Gastrocnemius medialis (tissue), 4 donors: ENCODE results near the gene ATF6. TPM values are rescaled to one million over a fixed set of nuclear protein-coding genes. Genes with fewer than 3 reads are reported as not detected.

Experiments
- ATAC-seq, 2 donors: fragments of 150-250 bp; one replicate each; pipeline ENCODE4 v1.9.1; 2016
- DNase-seq, 2 donors: peaks; one replicate each; pipeline ENCODE4 v3.0.0-alpha.2; 2019
- H3K27ac ChIP-seq, 4 donors: fragments of 200-600 bp; sonication (generic); 1 replicate in 1 of 4; 2 replicates in 3 of 4; pipeline ENCODE4 v1.5.1; 2016 to 2018; ENCODE audit warnings: mild to moderate bottlenecking in 2 of 4, moderate library complexity in 1 of 4
- H3K27me3 ChIP-seq, 3 donors: fragments of 200-600 bp; sonication (generic) in 2 of 3; 1 replicate in 1 of 3; 2 replicates in 2 of 3; pipeline versions ENCODE4 v1.5.1 to v1.6.0; 2016 to 2019; ENCODE audit warnings: mild to moderate bottlenecking in 1 of 3, moderate library complexity in 1 of 3
- H3K36me3 ChIP-seq, 2 donors: fragments of 200-600 bp; sonication (generic) in 1 of 2; one replicate each; pipeline ENCODE4 v1.5.1; 2017 to 2018
- H3K4me1 ChIP-seq, 2 donors: fragments of 200-600 bp; sonication (generic) in 1 of 2; one replicate each; pipeline ENCODE4 v1.5.1; 2016 to 2017; ENCODE audit warnings: mild to moderate bottlenecking in 2 of 2
- H3K4me3 ChIP-seq, 4 donors: fragments of 200-600 bp; sonication (generic) in 3 of 4; 1 replicate in 1 of 4; 2 replicates in 3 of 4; pipeline ENCODE4 v1.5.1; 2016 to 2019; ENCODE audit warnings: mild to moderate bottlenecking in 2 of 4
- H3K9me3 ChIP-seq, 3 donors: fragments of 200-600 bp; sonication (generic) in 2 of 3; 1 replicate in 1 of 3; 2 replicates in 2 of 3; pipeline ENCODE4 v1.5.1; 2016 to 2019
- POLR2A ChIP-seq, 2 donors: fragments of 450-650 bp; IDR thresholded peaks; one replicate each; pipeline ENCODE4 v1.6.1; 2017; ENCODE audit warnings: antibody characterized with exemption in 2 of 2, mild to moderate bottlenecking in 2 of 2, moderate library complexity in 2 of 2
- in situ Hi-C, 4 donors: fragments of 200-750 bp; cut with MboI; loops; one replicate each; pipeline versions ENCODE4 v1.15.0 to v1.8.0; 2017; ENCODE audit warnings: low sequenced_read_pairs in 4 of 4
- intact Hi-C: fragments of 100-400 bp; cut with DNase I; formaldehyde crosslinking; loops from one replicate; pipeline ENCODE4 v1.15.1; 2023; ENCODE audit warnings: low total_unique reads
- total RNA-seq, 4 donors: library from RNA; depleted of rRNA; stranded (reverse); fragments of >200 nt; gene quantifications; one replicate each; pipeline versions ENCODE4 v1.1.0 to v1.2.3, GENCODE V29; 2016
- TF ChIP-seq, protein P1 (sequence below), 5 experiments: fragments of 450-650 bp in 3 of 5; fragments of 200-600 bp in 2 of 5; sonication (generic) in 2 of 5; IDR thresholded peaks in 4 of 5; conservative IDR thresholded peaks in 1 of 5; 1 replicate in 4 of 5; 2 replicates in 1 of 5; pipeline ENCODE4 v1.5.1; 2016 to 2019; ENCODE audit warnings: antibody characterized with exemption in 5 of 5, mild to moderate bottlenecking in 3 of 5, moderate library complexity in 3 of 5

ATF6 gene
- total RNA-seq, 4 donors from 2014 or later = 15.3 to 20.1 (median 18.3) TPM

DNA sequence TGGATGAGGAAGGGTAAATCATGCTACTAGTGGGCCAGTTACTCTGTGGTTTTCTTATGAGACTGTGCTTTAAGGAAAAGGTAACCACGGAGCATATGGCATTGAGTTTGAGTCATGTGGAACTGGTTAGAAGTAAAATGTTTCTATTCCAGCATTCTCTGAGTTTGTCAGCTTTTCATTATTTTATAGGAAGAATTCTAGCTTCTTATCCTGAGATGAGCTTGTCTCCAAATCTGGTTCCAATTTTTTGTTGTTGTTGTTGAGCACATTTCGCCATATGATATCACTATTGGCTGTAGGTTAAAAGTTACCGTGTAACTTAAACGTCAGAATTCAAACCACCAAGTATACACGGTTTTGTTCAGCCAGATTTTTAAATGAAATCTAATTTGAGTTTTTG lies 69.9 kb downstream of the ATF6 start:
- TF ChIP-seq, protein P1, sequence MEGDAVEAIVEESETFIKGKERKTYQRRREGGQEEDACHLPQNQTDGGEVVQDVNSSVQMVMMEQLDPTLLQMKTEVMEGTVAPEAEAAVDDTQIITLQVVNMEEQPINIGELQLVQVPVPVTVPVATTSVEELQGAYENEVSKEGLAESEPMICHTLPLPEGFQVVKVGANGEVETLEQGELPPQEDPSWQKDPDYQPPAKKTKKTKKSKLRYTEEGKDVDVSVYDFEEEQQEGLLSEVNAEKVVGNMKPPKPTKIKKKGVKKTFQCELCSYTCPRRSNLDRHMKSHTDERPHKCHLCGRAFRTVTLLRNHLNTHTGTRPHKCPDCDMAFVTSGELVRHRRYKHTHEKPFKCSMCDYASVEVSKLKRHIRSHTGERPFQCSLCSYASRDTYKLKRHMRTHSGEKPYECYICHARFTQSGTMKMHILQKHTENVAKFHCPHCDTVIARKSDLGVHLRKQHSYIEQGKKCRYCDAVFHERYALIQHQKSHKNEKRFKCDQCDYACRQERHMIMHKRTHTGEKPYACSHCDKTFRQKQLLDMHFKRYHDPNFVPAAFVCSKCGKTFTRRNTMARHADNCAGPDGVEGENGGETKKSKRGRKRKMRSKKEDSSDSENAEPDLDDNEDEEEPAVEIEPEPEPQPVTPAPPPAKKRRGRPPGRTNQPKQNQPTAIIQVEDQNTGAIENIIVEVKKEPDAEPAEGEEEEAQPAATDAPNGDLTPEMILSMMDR (IDR thresholded peaks at IDR 0.05 in 4 of 5, conservative IDR thresholded peaks at IDR 0.05 in 1 of 5) = no peak
- no peak for TF ChIP-seq POLR2A (IDR thresholded peaks at IDR 0.05)
- ATAC-seq (no peak), DNase-seq (no peak)
- Histone ChIP-seq H3K27ac (no peak overlapping the region), H3K9me3 (no peaks in the 10 kb centered on the region), H3K27me3 (no peaks in the 10 kb centered on the region), H3K4me1 (peaks cover 7 to 8% of the 10 kb centered on the region in 2 donors), H3K36me3 (no peaks in the 10 kb centered on the region), H3K4me3 (no peak overlapping the region)
- in situ Hi-C loops (no loop called here), intact Hi-C loops (no loop called here)

DNA sequence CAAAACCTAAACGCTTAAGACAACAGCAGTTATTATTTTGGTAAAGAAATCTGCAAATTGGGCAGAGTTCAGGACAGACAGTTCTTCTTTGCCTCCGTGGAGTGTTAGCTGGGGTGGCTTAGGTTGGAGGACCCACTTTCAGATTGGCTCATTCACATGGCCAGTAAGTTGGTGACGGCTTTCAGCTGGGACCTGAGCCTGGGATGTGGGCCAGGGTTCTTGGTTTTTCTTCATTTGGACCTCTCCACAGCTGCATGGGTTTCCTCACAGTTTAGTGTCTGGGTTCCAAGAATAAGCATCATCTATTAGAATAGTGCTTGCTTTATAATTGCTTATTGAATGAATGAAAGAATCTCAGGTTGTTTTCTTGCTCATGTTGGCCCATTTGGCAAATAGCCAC lies 72.2 kb downstream of the ATF6 start:
- peak; percentile 8 to 42 for DNase-seq
- H3K36me3 ChIP-seq = no peaks in the 10 kb centered on the region

DNA sequence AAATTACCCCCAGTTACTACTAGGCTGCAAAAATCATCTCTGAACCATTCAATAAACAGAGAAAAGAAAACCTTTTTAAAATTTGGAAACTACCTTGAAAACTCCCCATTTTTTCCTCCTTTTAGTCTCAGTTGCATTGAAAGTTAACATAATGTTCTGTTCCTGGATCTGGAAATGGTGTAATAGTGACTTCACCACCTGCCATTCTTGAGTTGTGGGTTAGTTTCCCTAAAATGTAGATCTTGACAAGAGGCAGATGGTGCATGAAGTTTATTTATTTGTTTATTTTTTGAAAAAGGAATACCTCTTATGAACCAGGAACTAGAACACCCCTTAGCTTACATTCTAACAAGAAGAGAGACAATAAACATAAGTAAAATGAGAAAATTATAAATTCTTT lies 72.8 kb downstream of the ATF6 start:
- in situ Hi-C loops = no loop called here
- Histone ChIP-seq H3K4me3 (no peak overlapping the region), H3K27ac (no peak overlapping the region), H3K4me1 (peaks cover 7 to 8% of the 10 kb centered on the region in 2 donors), H3K36me3 (no peaks in the 10 kb centered on the region), H3K9me3 (no peaks in the 10 kb centered on the region), H3K27me3 (no peaks in the 10 kb centered on the region)
- DNase-seq = no peak
- intact Hi-C loops = no loop called here
- no peak for TF ChIP-seq POLR2A (IDR thresholded peaks at IDR 0.05)
- TF ChIP-seq, protein P1 (IDR thresholded peaks at IDR 0.05 in 4 of 5, conservative IDR thresholded peaks at IDR 0.05 in 1 of 5) = no peak
- no peak for ATAC-seq

More for the DNA sequence above, 72.2 kb downstream of the ATF6 start:
- ATAC-seq = peak; percentile 44 to 63
- H3K4me1 ChIP-seq = peaks cover 7 to 8% of the 10 kb centered on the region in 2 donors
- in situ Hi-C loops (no loop called here), intact Hi-C loops (no loop called here)
- H3K9me3 ChIP-seq = no peaks in the 10 kb centered on the region
- no peak overlapping the region for H3K27ac ChIP-seq
- no peak overlapping the region for H3K4me3 ChIP-seq
- TF ChIP-seq, protein P1 (IDR thresholded peaks at IDR 0.05 in 4 of 5, conservative IDR thresholded peaks at IDR 0.05 in 1 of 5) = no peak
- TF ChIP-seq POLR2A (IDR thresholded peaks at IDR 0.05) = no peak
- no peaks in the 10 kb centered on the region for H3K27me3 ChIP-seq

DNA sequence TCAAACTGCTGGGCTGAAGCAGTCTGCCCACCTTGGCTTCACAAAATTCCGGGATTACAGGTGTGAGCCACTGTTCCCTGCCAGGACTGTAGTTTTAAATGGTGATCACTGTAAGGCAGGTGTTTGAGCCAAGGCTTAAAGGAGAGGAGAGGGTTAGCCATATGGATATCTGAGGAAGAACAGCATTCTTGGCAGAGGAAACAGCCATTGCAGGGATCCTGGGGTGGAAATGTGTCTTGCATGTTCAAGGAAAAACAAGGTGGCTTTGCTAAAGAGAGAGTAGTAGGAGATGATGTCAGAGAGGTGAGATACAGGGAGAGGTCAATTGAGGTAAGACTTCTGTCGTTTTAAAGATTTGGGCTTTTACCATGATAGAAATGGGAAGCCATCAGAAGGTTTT lies 73.5 kb downstream of the ATF6 start:
- H3K27me3 ChIP-seq = no peaks in the 10 kb centered on the region
- no peaks in the 10 kb centered on the region for H3K36me3 ChIP-seq
- intact Hi-C loops (no loop called here), in situ Hi-C loops (no loop called here)
- ATAC-seq (no peak), DNase-seq (no peak)
- H3K4me1 ChIP-seq = peaks cover 7 to 8% of the 10 kb centered on the region in 2 donors
- no peak overlapping the region for H3K4me3 ChIP-seq
- no peak for TF ChIP-seq POLR2A (IDR thresholded peaks at IDR 0.05)
- H3K9me3 ChIP-seq = no peaks in the 10 kb centered on the region
- H3K27ac ChIP-seq = no peak overlapping the region

DNA sequence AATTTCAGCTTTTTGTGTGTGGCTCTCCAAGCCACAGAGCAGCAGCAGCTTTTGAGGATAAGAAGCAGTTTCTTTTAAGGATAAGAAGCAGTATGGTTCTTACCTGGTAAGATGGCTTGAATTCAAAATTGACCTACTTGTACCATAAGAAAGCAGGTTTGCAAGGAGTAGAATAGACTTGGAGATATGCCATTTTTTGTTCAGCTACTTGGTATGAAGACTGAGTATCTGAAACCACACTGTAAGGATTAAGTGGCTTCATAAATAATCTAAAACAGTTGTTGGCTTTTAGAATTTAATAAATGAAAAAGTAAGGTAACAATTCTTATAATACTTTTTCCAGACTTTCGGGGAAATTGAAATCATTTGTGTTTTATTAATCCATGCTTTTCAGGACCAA lies 74.2 kb downstream of the ATF6 start:
- ATAC-seq (no peak), DNase-seq (no peak)
- Histone ChIP-seq H3K4me1 (peaks cover 7 to 8% of the 10 kb centered on the region in 2 donors), H3K27me3 (no peaks in the 10 kb centered on the region), H3K36me3 (no peaks in the 10 kb centered on the region), H3K4me3 (no peak overlapping the region), H3K9me3 (no peaks in the 10 kb centered on the region), H3K27ac (no peak overlapping the region)
- intact Hi-C loops (no loop called here), in situ Hi-C loops (no loop called here)
- TF ChIP-seq, protein P1 (IDR thresholded peaks at IDR 0.05 in 4 of 5, conservative IDR thresholded peaks at IDR 0.05 in 1 of 5) = no peak
- TF ChIP-seq POLR2A (IDR thresholded peaks at IDR 0.05) = no peak
